Vagina (tissue), 2 donors: ENCODE data around the gene KDM4C. TPM values are rescaled to one million over a fixed set of nuclear protein-coding genes. Genes with fewer than 3 reads are reported as not detected.
"Not testable (repeated sequence)": the region's sequence is repeated elsewhere in the genome, so short reads cannot be mapped to it uniquely, and the experiment has no call there.

Experiments
- DNase-seq, 2 donors: peaks; one replicate each; pipeline ENCODE4 v3.0.0-alpha.2; 2017; ENCODE audit errors: extremely low spot score in 2 of 2
- H3K27ac ChIP-seq: fragments of 200-600 bp; sonication (generic); one replicate; pipeline ENCODE4 v1.5.1; 2019
- H3K27me3 ChIP-seq: fragments of 200-600 bp; sonication (generic); one replicate; pipeline ENCODE4 v1.5.1; 2019
- H3K36me3 ChIP-seq, 2 donors: fragments of 200-600 bp; sonication (generic); one replicate each; pipeline ENCODE4 v1.5.1; 2017 to 2019
- H3K4me1 ChIP-seq: fragments of 200-600 bp; sonication (generic); one replicate; pipeline ENCODE4 v1.5.1; 2019
- H3K4me3 ChIP-seq, 2 donors: fragments of 200-600 bp; sonication (generic); 1 replicate in 1 of 2; 2 replicates in 1 of 2; pipeline ENCODE4 v1.5.1; 2016 to 2019
- H3K9me3 ChIP-seq: fragments of 200-600 bp; sonication (generic); one replicate; pipeline ENCODE4 v1.5.1; 2019
- POLR2A ChIP-seq, 2 donors: fragments of 450-650 bp; IDR thresholded peaks; one replicate each; pipeline ENCODE4 v1.6.1; 2017; ENCODE audit warnings: antibody characterized with exemption in 2 of 2, mild to moderate bottlenecking in 2 of 2, moderate library complexity in 2 of 2
- POLR2AphosphoS5 ChIP-seq, 2 donors: sonication (generic); formaldehyde crosslinking; IDR thresholded peaks; one replicate each; pipeline ENCODE4 v1.9.0; 2017; ENCODE audit warnings: antibody characterized with exemption in 2 of 2, mild to moderate bottlenecking in 2 of 2, low read depth in 1 of 2; ENCODE audit not compliant: insufficient read depth in 1 of 2
- intact Hi-C: fragments of 100-400 bp; cut with DNase I; formaldehyde crosslinking; loops from one replicate; pipeline ENCODE4 v1.15.1; 2023
- total RNA-seq: library from RNA; depleted of rRNA; stranded (reverse); fragments of >200 nt; gene quantifications from one replicate; pipeline ENCODE4 v1.2.3, GENCODE V29; 2016
- TF ChIP-seq, protein P1 (sequence below), 3 experiments: fragments of 450-650 bp in 2 of 3; fragments of 200-600 bp in 1 of 3; sonication (generic) in 1 of 3; IDR thresholded peaks; one replicate each; pipeline ENCODE4 v1.5.1; 2017 to 2019; ENCODE audit warnings: antibody characterized with exemption in 3 of 3, mild to moderate bottlenecking in 2 of 3, moderate library complexity in 2 of 3

Gene KDM4C
- total RNA-seq, 1 donor from 2014 or later, result 35.6 TPM

DNA sequence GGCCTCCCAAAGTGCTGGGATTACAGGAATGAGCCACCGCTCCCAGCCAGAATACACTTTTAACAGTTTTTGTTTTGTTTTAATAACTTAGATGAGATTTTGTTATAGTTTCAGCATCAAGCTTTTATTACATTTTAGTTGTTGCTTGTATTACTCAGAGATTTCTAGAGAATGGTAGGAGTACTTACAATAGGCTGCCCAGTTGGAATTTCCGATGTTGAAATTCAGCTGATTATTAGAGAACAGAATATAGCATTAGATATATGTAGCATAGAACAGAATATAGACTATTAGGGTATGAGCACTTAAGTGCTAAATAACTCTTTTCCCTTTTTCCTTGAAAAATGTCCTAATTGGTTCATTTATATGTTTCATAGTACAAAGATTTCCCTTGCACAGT lies 6.2 kb downstream of the KDM4C start:
- no peak for DNase-seq
- H3K36me3 ChIP-seq, result no peaks in the 10 kb centered on the region
- no peak overlapping the region for H3K27ac ChIP-seq
- H3K9me3 ChIP-seq, result no peaks in the 10 kb centered on the region
- intact Hi-C loops, result no loop called here
- no peaks in the 10 kb centered on the region for H3K27me3 ChIP-seq
- no peak for TF ChIP-seq POLR2AphosphoS5 (IDR thresholded peaks at IDR 0.05; ENCODE audit: insufficient read depth in 1 of 2, low read depth in 1 of 2)
- no peak for TF ChIP-seq POLR2A (IDR thresholded peaks at IDR 0.05)
- TF ChIP-seq, protein P1, sequence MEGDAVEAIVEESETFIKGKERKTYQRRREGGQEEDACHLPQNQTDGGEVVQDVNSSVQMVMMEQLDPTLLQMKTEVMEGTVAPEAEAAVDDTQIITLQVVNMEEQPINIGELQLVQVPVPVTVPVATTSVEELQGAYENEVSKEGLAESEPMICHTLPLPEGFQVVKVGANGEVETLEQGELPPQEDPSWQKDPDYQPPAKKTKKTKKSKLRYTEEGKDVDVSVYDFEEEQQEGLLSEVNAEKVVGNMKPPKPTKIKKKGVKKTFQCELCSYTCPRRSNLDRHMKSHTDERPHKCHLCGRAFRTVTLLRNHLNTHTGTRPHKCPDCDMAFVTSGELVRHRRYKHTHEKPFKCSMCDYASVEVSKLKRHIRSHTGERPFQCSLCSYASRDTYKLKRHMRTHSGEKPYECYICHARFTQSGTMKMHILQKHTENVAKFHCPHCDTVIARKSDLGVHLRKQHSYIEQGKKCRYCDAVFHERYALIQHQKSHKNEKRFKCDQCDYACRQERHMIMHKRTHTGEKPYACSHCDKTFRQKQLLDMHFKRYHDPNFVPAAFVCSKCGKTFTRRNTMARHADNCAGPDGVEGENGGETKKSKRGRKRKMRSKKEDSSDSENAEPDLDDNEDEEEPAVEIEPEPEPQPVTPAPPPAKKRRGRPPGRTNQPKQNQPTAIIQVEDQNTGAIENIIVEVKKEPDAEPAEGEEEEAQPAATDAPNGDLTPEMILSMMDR (IDR thresholded peaks at IDR 0.05), result no peak
- H3K4me3 ChIP-seq, result no peak overlapping the region
- H3K4me1 ChIP-seq, result peaks cover 30% of the 10 kb centered on the region

DNA sequence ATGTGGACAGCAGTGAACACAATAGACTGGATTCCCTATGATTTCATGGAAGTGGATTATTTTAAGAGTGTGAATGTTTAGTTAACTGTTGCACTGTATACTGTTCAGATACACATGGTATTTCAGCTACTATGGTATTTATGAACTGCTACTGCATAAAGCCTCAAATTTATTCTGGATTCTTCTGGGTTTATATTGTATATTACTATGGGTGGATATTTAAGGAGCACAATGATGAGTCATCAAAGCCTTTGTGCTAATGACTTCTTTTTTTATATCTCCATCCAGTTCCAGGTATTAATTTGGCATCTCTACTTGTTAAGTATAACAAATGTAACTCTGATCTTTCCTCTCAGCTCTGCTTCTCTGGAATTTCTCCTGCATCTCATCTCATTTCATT lies 6.8 kb downstream of the KDM4C start:
- intact Hi-C loops, result no loop called here
- no peak for TF ChIP-seq POLR2A (IDR thresholded peaks at IDR 0.05)
- Histone ChIP-seq H3K4me1 (peaks cover 26% of the 10 kb centered on the region), H3K9me3 (no peaks in the 10 kb centered on the region), H3K27me3 (no peaks in the 10 kb centered on the region), H3K27ac (no peak overlapping the region), H3K36me3 (no peaks in the 10 kb centered on the region), H3K4me3 (no peak overlapping the region)
- no peak for DNase-seq

DNA sequence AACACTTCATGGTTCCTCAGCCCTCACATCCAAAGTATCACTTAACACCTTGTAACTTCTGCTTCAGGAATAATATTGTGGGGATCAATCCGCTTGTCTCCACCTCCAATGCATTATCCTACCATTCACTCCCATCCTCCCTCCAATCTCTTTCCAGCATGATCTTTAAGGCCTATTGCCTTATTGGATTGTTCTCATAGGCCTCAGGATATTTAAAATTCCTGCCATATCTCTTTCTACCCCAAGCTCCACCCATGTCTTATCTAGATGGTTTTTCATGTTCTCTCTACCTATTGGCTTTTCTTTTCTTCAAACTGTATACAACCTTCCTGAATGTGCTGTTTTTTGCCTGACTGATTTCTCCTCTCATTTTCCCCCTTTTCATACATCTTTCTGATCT lies 7.2 kb downstream of the KDM4C start:
- H3K9me3 ChIP-seq, result no peaks in the 10 kb centered on the region
- H3K36me3 ChIP-seq, result no peaks in the 10 kb centered on the region
- no peak overlapping the region for H3K4me3 ChIP-seq
- H3K4me1 ChIP-seq, result peaks cover 22% of the 10 kb centered on the region
- TF ChIP-seq POLR2A (IDR thresholded peaks at IDR 0.05) (no peak), POLR2AphosphoS5 (IDR thresholded peaks at IDR 0.05; ENCODE audit: insufficient read depth in 1 of 2, low read depth in 1 of 2) (no peak)
- TF ChIP-seq, protein P1 (IDR thresholded peaks at IDR 0.05), result no peak
- no peak for DNase-seq
- H3K27me3 ChIP-seq, result no peaks in the 10 kb centered on the region
- intact Hi-C loops, result no loop called here
- no peak overlapping the region for H3K27ac ChIP-seq

DNA sequence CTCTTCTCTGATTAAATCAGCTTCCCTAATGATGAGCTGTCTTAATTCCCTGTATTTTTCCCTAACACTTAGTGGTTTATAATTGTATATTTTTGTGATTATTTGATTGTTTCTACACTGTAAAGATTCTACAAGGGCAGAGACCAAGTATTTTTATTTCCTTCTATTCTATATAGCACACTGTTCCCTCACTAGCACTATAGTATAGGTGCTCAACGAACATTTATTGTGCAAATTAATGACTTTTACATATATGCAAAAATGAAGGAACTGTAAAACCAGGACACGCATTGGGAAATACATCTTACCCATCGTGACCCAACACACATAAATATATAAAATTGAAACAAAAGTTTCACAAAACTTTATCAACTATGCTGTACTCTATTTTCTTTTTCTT lies 7.6 kb downstream of the KDM4C start:
- Histone ChIP-seq H3K36me3 (no peaks in the 10 kb centered on the region), H3K27me3 (no peaks in the 10 kb centered on the region), H3K4me1 (peaks cover 20% of the 10 kb centered on the region), H3K27ac (no peak overlapping the region), H3K4me3 (no peak overlapping the region), H3K9me3 (no peaks in the 10 kb centered on the region)
- no peak for DNase-seq
- intact Hi-C loops, result no loop called here
- TF ChIP-seq, protein P1 (IDR thresholded peaks at IDR 0.05), result no peak
- TF ChIP-seq POLR2AphosphoS5 (IDR thresholded peaks at IDR 0.05; ENCODE audit: insufficient read depth in 1 of 2, low read depth in 1 of 2), result no peak
- no peak for TF ChIP-seq POLR2A (IDR thresholded peaks at IDR 0.05)

DNA sequence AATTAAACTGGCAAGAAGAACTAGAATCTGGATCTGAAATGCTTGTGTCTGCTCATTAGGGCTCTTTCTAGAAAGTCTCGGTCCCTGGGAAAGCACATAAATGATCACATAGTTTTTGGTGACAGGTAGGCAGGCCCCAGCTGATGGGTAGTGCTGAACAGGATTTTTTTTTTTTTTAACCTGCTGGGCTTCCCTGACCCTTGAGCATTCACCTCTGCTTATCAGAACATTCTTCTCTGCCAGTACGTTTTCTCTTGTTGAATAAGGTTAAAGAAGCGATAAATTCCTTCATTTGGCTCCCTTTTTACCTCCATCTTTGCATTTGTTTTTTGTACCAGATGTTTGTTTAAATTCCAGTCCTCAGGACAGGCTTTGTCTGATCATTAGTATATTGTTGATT lies 8.8 kb downstream of the KDM4C start:
- TF ChIP-seq, protein P1 (IDR thresholded peaks at IDR 0.05), result no peak
- TF ChIP-seq POLR2AphosphoS5 (IDR thresholded peaks at IDR 0.05; ENCODE audit: insufficient read depth in 1 of 2, low read depth in 1 of 2) (no peak), POLR2A (IDR thresholded peaks at IDR 0.05) (no peak)
- Histone ChIP-seq H3K4me3 (no peak overlapping the region), H3K36me3 (no peaks in the 10 kb centered on the region), H3K27me3 (no peaks in the 10 kb centered on the region), H3K4me1 (peaks cover 20% of the 10 kb centered on the region), H3K27ac (no peak overlapping the region), H3K9me3 (no peaks in the 10 kb centered on the region)
- no peak for DNase-seq
- intact Hi-C loops, result no loop called here

DNA sequence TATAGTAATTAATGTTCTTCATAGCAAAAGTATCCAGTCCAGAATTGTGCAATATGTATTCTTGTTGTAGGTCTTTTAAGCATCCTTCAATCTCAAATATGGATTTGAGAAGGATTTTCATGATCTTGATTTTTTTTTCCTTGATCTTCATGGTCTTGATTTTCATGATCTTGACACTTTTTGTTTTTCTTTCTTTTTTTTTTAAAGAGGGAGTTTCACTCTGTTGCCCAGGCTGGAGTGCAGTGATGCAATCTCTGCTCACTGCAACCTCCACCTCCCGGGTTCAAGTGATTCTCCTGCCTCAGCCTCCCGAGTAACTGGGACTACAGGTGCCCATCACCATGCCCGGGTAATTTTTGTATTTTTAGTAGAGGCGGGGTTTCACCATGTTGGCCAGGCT lies 10.8 kb downstream of the KDM4C start:
- H3K4me3 ChIP-seq, DNase-seq, H3K9me3 ChIP-seq, H3K27me3 ChIP-seq, H3K27ac ChIP-seq, intact Hi-C loops, H3K36me3 ChIP-seq: not testable (repeated sequence)
- H3K4me1 ChIP-seq, result peaks cover 20% of the 10 kb centered on the region
